8988T (cell line): ENCODE measurements around the gene GALNTL6.

Experiments
- DNase-seq: peaks from one replicate; pipeline ENCODE4 v3.0.0; 2011

The GALNTL6 gene

DNA sequence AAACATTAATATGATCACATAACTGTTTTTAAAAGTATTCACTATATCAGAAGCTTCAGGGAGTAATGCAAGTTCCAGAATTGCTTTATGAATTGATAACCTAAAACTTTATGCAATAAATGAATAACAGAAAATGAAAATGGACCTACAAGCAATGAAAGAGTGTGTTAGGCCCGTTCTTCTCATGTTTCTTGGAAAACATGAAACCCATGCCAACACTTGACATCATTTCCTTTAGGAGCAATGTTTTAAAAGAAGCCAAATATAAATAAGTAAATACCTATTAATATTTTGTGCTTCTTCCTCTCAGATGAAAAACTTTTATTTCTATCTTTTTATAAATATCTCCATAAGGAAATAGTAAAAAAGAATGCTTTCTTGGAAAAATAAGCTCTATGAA, 1232.4 kb downstream of the GALNTL6 start:
- no peak for DNase-seq

DNA sequence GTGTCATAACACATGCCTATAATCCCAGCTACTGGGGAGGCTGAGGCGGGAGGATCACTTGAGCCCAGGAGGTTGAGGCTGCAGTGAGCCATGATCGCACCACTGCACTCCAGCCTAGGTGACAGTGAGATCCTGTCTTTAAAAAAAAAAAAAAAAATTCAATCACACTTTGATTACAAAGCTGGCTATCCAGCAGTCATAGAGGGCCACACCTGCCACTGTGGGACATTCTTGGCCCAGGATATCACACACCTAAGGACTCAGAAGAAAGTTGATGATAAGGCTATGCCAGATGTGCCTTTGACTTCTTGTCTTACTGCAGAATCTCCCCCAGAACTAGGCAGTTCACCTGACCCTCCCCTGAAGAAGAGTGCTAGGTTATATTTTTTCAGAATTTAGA, 1232.9 kb downstream of the GALNTL6 start:
- no peak for DNase-seq

DNA sequence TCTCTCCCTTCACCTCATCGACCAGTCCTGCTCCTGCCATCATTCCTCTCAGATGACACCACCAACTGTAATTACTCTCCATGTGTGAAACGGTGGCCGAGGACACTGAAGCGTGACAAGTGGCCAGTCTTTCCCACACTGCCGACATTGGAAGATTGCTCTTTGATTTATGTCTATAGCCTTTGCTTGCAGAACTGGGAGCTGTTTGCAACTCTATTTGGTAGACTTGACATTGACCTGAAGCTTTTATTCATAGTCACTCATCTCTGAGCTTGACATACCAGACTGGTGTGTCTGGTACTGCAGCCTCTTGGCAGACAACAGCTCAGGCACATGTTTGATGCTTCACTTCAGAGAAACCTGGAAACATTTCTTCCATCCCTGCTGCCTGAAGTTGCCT, 1233.6 kb downstream of the GALNTL6 start:
- DNase-seq: no peak

DNA sequence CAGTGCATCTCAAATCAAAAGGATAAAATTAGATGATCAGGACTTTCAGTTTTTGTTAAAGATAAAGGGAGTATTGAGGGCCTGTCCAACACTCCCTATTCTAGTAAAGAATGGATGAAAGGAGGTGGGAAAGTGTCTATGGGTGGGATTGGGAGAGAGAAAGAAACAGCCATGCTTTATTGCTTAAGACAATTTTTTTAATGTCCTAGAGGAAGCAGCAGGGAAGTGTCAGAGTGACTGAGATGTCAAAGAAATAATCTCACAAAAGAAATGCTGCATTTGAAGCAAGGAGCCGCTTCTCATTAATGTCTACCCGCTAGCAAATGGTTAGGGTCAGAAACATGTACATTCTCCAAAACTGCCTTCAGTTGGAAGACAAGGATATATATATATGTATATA, 1238.0 kb downstream of the GALNTL6 start:
- DNase-seq: no peak

DNA sequence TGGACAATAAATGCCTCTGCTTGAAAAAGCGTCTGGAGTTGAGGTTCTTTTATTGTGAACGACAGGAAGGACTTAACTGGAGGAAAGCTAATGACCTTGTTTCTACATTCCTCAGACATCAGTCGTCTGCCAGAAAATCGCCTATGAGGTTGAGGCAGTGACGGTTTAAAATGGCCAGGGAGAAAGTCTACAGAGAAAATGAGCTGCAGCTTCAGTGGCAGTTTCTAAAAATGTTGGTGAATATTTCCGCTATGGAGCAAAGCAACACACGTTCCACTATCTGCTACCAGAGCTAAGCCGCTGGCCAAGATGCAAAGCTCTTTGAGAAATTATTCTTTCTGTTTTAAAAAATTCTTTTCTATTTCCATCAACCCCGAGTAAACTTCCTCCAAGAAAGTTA, 1238.5 kb downstream of the GALNTL6 start:
- DNase-seq: no peak

DNA sequence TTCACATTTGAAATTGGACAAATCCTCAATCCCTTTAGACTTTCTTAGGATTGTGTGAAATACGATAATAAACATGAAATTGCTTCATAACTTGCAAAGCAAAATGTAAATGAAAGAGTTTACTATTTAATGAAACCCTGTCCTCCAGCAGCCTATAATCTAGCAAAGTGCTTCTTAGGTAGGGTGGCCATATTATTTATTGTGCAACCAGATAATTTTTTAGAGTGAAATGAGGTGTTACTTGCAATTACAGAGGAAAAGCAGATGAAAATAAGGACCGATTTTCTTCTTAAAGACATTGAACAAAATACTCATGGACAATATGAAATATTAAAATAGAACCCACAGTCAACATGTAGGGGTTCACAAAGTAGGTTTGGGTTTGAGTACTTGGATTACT, 1239.2 kb downstream of the GALNTL6 start:
- no peak for DNase-seq

DNA sequence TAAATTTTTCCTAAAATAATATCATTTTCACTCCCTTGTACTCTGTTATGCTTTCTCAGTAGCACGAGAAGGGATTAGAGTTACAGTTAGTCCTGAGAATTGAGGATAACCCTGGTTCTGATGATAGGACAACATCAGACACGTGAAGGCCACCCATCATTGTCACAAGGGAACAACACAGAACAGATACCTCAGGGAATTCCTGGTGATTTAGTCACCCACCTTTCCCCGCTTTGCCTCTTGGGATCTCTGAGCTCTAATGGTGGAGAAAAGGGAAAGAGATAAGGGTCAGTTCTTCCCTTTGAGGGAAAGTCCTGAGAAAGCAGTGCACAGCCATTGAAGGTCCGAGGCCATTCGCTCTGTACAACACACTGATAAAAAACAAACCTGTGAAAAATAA, 1243.1 kb downstream of the GALNTL6 start:
- DNase-seq: no peak

DNA sequence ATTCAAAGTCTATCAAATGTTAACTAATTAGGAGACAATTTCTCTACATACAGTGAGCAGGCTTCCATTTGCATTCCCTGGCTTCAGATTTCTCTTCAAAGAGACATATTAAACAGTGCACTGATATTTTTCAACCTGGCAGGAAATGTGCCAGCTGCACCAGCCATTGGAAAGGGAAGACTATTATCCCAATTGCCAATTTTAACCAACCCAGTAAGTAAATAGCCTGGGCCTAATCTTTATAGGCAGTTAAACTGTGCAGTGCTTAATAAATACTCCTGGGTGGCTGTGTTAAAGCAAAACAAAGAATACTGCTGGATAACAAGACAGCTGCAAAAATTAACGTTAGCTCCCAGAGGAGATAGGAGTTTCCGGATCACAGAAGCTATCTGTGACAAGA, 1243.5 kb downstream of the GALNTL6 start:
- DNase-seq: no peak

DNA sequence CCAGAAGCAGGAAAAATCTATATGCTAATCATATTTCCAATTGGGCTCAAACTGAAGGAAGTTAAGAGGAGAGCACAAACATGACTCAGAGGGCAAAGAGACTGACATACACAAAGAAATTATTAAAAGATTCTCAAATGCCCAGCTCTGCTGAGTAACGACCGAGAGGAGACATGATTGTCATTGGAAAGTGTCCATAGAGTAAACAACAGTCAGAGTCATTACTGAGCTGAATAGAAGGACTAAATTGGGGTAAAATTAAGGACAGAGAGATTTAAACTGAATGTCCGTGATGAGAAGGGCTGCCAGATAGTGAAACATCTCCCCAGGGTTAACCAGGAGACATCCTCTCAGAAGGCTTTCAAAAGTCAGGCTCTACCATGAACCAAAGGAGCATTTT, 1244.2 kb downstream of the GALNTL6 start:
- no peak for DNase-seq

DNA sequence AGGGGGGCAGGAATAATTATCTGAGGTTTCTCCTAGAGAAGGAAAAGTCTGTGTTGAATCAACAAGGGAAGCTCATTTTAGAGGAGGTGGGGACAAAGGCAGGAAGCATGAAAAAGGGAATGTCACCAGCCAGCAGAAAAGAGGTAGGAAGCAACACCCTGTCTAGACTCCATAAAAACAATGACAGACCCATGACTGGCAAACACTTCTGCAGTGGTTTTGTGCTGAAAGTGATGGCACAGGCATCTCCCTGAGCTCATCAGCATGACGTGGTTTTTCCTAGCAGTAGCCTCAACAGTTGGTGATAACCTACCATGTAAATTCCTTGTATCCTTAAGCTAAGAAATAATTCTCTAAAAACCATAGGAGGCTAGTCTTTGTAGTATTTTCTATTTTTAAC, 1244.7 kb downstream of the GALNTL6 start:
- DNase-seq: no peak

DNA sequence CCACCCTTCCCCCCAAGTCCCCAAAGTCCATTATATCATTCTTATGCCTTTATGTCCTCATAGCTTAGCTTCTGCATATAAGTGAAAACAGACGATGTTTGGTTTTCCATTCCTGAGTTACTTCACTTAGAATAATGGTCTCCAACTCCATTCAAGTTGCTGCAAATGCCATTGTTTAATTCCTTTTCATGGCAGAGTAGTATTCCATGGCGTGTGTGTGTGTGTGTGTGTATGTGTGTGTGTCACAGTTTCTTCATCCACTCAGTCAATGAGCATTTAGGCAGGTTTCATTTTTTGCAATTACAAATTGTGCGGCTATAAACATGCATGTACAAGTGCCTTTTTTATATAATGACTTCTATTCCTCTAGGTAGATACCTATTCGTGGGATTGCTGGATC, 1248.0 kb downstream of the GALNTL6 start:
- DNase-seq: no peak

DNA sequence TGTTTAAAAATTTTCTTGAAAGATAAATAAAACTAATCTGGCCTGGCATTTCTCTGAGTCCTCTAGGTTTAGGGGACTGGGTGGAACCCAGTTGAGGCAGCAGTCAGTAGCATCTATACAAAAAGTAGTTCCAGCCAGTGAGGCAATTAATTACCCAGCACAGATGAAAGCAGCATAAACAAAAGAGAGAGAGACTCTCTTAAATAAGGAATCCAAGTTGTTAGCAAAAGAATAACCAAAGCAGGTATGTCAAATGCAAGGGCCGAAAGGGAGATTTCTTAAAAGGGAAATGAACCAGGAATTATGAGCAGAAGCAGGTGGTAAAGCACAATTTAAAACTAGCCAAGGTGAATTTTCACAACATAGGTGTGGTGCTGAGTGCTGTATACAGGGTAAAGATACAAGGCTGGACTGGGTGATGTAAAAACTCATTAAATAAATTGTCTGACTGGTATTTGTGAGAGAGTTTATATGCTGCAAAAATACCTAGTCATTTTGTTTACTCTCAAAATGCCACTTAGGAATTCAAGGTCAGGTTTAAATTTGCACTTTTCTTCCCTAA, 1260.8 kb downstream of the GALNTL6 start:
- DNase-seq: no peak

DNA sequence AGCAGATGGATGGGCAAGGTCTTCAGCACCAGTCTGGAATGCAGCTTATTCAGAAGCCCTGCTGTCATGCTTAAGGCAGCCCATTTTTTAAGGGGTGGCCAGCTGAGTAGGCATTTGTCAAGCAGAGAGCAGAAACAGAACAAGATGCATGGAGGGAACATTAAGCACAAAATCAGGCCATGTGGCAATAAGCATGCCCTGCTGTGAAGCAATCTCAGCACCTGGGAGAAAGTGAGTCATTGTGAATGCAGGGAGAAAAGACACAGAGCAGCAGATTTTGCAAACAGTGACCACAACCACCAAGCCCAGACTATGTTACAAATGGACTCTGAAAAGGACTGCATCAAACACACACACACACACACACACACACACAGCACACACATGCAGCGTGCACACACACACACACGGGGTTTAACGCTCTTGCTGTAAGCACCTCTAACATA, 1261.3 kb downstream of the GALNTL6 start:
- no peak for DNase-seq

DNA sequence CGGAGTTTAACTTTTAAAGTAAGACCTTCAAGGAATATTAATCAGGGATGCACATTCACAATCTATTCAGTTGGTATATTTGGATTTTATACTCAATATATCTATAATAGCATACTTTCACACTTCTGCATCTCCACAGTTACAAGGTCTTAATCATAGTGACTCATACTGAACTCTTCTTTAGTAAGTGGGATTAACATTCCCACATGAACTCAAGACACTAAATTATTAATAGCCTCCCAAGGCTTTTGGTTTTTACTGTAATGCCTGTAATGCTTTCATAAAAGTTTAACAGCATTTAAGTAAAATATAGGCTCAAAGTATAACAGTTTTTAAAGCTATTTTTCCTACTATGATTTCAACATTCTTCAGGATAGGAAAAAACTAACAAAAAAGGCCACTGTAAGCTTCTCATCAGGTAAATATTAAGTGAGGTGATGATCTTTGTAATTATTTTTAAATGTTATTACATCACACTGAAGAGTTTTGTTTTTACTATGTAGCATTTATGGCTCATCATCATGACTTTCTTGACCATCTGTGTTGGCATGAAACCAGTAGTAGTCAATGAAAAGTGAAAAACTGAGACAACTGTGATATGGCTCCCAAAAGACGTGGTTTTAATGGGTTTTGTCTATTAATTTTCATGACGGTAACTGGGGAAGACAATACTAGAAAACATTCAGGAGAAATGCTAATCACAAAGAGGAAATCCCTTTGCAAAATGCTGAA, 1263.9 kb downstream of the GALNTL6 start:
- no peak for DNase-seq

DNA sequence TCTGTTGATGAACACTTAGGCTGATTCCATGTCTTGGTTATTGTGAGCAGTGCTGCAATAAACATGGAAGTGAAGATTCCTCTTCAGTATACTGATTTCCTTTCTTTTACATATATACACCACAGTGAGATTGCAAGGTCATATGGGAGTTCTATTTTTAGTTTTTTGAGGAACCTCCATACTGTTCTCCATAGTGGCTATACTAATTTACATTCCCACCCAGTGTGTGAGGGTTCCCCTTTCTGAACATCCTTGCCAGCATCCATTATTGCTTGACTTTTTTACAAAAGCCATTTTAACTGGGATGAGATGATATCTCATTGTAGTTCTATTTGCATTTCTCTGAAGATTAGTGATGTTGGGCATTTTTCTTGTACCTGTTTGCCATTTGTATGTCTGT, 1274.9 kb downstream of the GALNTL6 start:
- no peak for DNase-seq
